Measurements from ENCODE around the gene KCNQ5. TPM values are rescaled to one million over a fixed set of nuclear protein-coding genes. Genes with fewer than 3 reads are reported as not detected.

KCNQ5 gene
- total and polyA plus RNA-seq, 2 of the 8 experiments (the other 6 are each of a cell fraction or from before 2014, with no cell fraction given), result 0.83 to 1.2 TPM

DNA sequence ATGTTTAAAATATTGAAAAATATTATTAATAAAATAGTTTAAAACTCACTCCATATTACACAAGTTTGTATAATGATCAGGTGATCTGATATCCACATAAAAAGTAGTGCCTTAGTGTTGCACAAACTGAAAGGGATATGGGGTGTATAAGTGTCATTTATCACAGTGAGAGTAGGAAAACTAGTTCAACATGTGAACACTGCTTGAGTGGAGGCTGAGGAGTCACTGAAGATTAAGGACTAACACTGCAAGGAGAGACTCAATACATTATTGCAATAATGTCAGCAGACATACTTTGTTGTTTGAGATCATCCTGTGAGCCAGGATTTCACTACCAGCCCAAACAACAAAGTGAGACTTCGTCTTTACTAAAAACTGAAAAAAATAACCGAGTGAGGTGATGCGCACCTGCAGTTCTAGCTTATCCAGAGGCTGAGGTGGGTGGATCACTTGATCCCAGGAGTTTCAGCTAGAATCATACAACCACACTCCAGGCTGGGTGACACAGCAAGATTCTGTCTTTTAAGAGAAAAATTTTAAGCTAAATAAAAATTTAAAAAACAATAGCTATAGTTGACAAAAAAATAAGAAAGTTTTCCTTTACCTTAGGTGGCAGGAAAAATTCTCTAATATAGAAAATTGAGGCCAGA is 605.9 kb downstream of the KCNQ5 start:
- H3K56ac ChIP-seq (replicated peaks; ENCODE audit: insufficient read length, low read depth, low read length), result no peak overlapping the region
- no peaks in the 10 kb centered on the region for H3K79me1 ChIP-seq (ENCODE audit: low read depth, low read length)
- no peak overlapping the region for H3K4me3 ChIP-seq (ENCODE audit: extremely low read depth in 1 of 4, insufficient read depth in 2 of 4, low read depth in 3 of 4, low read length in 4 of 4)
- no peak overlapping the region for H3K23ac ChIP-seq (ENCODE audit: insufficient read length)
- no peak overlapping the region for H4K91ac ChIP-seq (replicated peaks; ENCODE audit: insufficient read length, low read length)
- H3K4ac ChIP-seq (replicated peaks; ENCODE audit: insufficient read length, low read depth, low read length), result no peak overlapping the region
- CTCF ChIA-PET (ENCODE audit: partially characterized antibody), result interaction anchor here (0.7 to 1.2 kb wide), 2 partner anchors 14 to 34 kb away, joined by 3 to 4 read pairs; no protein-coding TSS in a partner anchor
- no peak overlapping the region for H3K18ac ChIP-seq (ENCODE audit: extremely low read depth, low read length)
- H2BK15ac ChIP-seq (ENCODE audit: low read length), result no peak overlapping the region
- DNase-seq (ENCODE audit: low read depth in 1 of 2, low spot score in 2 of 2) (no peak), FAIRE-seq (no peak)
- H3K9me3 ChIP-seq (ENCODE audit: insufficient read depth in 2 of 2, low read depth in 1 of 2, low read length in 1 of 2), result no peaks in the 10 kb centered on the region
- no peak overlapping the region for H4K5ac ChIP-seq (ENCODE audit: insufficient read length, low read depth, low read length)
- H2BK12ac ChIP-seq (ENCODE audit: low read depth, low read length), result no peak overlapping the region
- no peak overlapping the region for H2BK120ac ChIP-seq (replicated peaks; ENCODE audit: low read depth, low read length)
- H2AK5ac ChIP-seq (ENCODE audit: low read depth, low read length), result no peak overlapping the region
- WGBS, 2 experiments (ENCODE audit: extremely low coverage in 1 of 2, insufficient coverage in 1 of 2, insufficient read length in 1 of 2, insufficient replicate concordance in 2 of 2, low coverage in 1 of 2, low lambda C conversion rate in 2 of 2, missing lambda C conversion rate in 1 of 2), result 88% methylated on average over 3 of the region's 3 CpGs; no CpG with 5 or more reads in 1 of the 2 experiments
- H4K20me1 ChIP-seq (replicated peaks in 1 of 2; ENCODE audit: control insufficient read depth in 1 of 2, insufficient read depth in 2 of 2, low read length in 2 of 2), result no peaks in the 10 kb centered on the region
- H2AFZ ChIP-seq (ENCODE audit: low read length), result no peak overlapping the region
- no peaks in the 10 kb centered on the region for H3K27me3 ChIP-seq (replicated peaks in 1 of 4; ENCODE audit: control insufficient read depth in 3 of 4, extremely low read depth in 1 of 4, insufficient read depth in 3 of 4, low read length in 3 of 4)
- H3K14ac ChIP-seq (ENCODE audit: insufficient read length), result no peak overlapping the region
- H3K79me2 ChIP-seq (ENCODE audit: control insufficient read depth in 1 of 2, insufficient read depth in 2 of 2, low read length in 2 of 2), result no peaks in the 10 kb centered on the region
- H3K36me3 ChIP-seq (ENCODE audit: control insufficient read depth in 2 of 4, insufficient read depth in 4 of 4, low read length in 3 of 4), result no peaks in the 10 kb centered on the region
- H3K4me2 ChIP-seq (ENCODE audit: insufficient read depth in 1 of 2, low read depth in 2 of 2, low read length in 2 of 2), result no peak overlapping the region
- no peak overlapping the region for H3K9ac ChIP-seq (replicated peaks in 1 of 4; ENCODE audit: extremely low read depth in 1 of 4, low read depth in 3 of 4, low read length in 3 of 4)
- no peak overlapping the region for H4K8ac ChIP-seq (ENCODE audit: extremely low read depth, insufficient read depth, low read length)
- H3K4me1 ChIP-seq (replicated peaks in 1 of 4; ENCODE audit: control insufficient read depth in 3 of 4, insufficient read depth in 4 of 4, low read length in 3 of 4), result no peaks in the 10 kb centered on the region; a peak in 1 of 7 replicates
- H3K27ac ChIP-seq (ENCODE audit: low read depth, low read length), result no peak overlapping the region
- POLR2A ChIA-PET (ENCODE audit: partially characterized antibody), result no interaction called here
- no peaks in the 10 kb centered on the region for H3K23me2 ChIP-seq (ENCODE audit: low read depth, low read length)
- no peak overlapping the region for H2BK20ac ChIP-seq (ENCODE audit: low read length)
- H2BK5ac ChIP-seq (ENCODE audit: low read depth, low read length), result no peak overlapping the region
- TF ChIP-seq SP2 (IDR thresholded peaks at IDR 0.05; ENCODE audit: low read length), result no peak
- no peak for TF ChIP-seq SIX5 (IDR thresholded peaks at IDR 0.05; ENCODE audit: low read depth, low read length)
- no peak for TF ChIP-seq HDAC2 (IDR thresholded peaks at IDR 0.05; ENCODE audit: borderline replicate concordance in 1 of 2, low read depth in 2 of 2, low read length in 2 of 2)
- TF ChIP-seq, protein P1, sequence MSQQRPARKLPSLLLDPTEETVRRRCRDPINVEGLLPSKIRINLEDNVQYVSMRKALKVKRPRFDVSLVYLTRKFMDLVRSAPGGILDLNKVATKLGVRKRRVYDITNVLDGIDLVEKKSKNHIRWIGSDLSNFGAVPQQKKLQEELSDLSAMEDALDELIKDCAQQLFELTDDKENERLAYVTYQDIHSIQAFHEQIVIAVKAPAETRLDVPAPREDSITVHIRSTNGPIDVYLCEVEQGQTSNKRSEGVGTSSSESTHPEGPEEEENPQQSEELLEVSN (IDR thresholded peaks at IDR 0.05), result no peak
- TF ChIP-seq MAFK (IDR thresholded peaks at IDR 0.05; ENCODE audit: low read depth, low read length), result no peak
- no peak for TF ChIP-seq BCL11A (IDR thresholded peaks at IDR 0.05; ENCODE audit: low read depth in 2 of 2, low read length in 2 of 2)
- TF ChIP-seq RNF2 (IDR thresholded peaks at IDR 0.05; ENCODE audit: borderline replicate concordance, low read depth, low read length, missing control alignments, poor library complexity, severe bottlenecking), result no peak
- TF ChIP-seq SRF (IDR thresholded peaks at IDR 0.05; ENCODE audit: low read depth, low read length), result no peak
- no peak for TF ChIP-seq KDM4A (IDR thresholded peaks at IDR 0.05; ENCODE audit: low read depth, low read length, severe bottlenecking)
- TF ChIP-seq, protein P2, sequence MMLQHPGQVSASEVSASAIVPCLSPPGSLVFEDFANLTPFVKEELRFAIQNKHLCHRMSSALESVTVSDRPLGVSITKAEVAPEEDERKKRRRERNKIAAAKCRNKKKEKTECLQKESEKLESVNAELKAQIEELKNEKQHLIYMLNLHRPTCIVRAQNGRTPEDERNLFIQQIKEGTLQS (IDR thresholded peaks at IDR 0.05; ENCODE audit: insufficient read depth, low read depth, low read length), result no peak
- no peak for TF ChIP-seq POLR2AphosphoS5 (IDR thresholded peaks at IDR 0.05; ENCODE audit: low read depth, low read length)
- no peak for TF ChIP-seq TAF1 (IDR thresholded peaks at IDR 0.05; ENCODE audit: low read depth, low read length)

All from H1 (cell line).